GM19324 (cell line): ENCODE results near the gene SLC16A6.
"Not testable (repeated sequence)": the region's sequence is repeated elsewhere in the genome, so short reads cannot be mapped to it uniquely, and the experiment has no call there.

ENCODE experiments used
- ATAC-seq: cut with Tn5 transposase; IDR thresholded peaks from one replicate; pipeline ENCODE4 v1.9.1; 2021; ENCODE audit warnings: mild to moderate bottlenecking, moderate library complexity; ENCODE audit not compliant: unreplicated experiment, low FRiP score

Gene SLC16A6, protein sequence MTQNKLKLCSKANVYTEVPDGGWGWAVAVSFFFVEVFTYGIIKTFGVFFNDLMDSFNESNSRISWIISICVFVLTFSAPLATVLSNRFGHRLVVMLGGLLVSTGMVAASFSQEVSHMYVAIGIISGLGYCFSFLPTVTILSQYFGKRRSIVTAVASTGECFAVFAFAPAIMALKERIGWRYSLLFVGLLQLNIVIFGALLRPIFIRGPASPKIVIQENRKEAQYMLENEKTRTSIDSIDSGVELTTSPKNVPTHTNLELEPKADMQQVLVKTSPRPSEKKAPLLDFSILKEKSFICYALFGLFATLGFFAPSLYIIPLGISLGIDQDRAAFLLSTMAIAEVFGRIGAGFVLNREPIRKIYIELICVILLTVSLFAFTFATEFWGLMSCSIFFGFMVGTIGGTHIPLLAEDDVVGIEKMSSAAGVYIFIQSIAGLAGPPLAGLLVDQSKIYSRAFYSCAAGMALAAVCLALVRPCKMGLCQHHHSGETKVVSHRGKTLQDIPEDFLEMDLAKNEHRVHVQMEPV

DNA sequence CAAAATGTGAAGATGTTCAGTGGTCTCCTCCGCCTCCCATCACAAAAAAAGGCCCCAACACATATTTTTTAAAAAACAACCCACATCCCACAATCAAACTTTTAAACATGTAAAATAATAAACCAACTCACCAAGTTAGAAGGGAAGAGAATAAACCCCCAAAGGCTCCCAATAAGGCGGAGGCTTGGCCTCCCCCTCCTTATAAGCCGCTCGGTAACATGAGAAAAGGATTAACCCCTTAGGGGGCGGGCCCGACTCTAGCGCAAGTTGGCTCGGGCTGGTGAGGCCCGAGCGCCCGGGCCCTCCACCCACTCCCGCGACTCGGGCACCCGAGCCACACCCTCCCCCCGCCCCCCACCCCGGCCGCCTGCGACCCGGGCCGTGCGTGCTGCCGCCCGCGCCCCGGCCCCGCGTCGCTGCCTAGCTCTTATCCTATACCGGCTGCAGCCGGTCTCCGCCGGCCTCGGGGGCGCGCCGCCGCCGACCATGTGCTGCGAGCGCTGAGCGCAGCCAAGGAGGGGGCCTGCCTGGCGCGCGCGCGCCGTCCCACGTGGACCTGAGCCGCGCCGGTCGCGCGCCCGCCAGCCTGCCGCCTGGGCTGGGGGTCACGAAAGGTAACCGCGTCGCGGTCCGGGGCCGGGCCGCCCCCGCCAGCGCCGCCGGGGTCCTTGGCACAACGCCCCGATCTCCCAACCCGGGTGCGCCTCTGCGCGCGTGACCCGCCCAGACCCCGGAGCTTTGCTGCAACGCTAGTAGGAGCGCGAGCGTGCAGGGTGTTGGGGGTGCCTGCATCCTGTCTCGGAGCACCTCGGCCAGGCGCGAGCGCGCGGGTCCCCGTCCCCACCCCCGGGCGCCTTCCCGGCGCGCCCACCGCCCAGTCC lies at the start of gene SLC16A6, which contains the start of gene ARSG:
Gene SLC16A6, minus strand, starts transcription at position 173 of the 881 bp plus-strand sequence. CDS start 12,807 bp downstream, outside the sequence.
Gene ARSG, plus strand, starts transcription at position 541 of the 881 bp plus-strand sequence. CDS start 15,999 bp downstream, outside the sequence.
- ATAC-seq: peak; percentile 61

- no peak for ATAC-seq
These were observed 43.5 kb upstream of the SLC16A6 start for GRCh38 chr17:68334393-68334792.

- not testable (repeated sequence) for ATAC-seq
These were observed 41.0 kb upstream of the SLC16A6 start for GRCh38 chr17:68331932-68332331.

DNA sequence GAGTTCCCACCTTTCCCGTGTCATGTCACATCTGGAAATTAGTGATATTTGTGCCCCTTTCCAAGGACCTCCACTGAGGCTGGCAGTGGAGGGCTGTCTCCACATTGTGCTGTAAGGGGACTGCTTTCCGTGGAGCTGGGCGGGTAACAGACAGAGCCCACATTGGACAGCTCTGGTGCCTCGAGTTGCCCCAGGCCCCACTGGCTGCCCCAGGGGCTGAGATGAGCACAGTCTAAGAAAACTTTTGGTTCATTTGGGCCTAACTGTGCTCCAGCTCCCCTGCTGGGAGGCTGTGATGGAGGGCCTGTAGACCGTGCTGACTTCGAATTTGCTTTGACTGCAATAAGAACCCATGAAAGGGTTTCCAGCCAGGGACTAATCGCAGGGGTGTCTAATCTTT lies 38.4 kb upstream of the SLC16A6 start:
- no peak for ATAC-seq

DNA sequence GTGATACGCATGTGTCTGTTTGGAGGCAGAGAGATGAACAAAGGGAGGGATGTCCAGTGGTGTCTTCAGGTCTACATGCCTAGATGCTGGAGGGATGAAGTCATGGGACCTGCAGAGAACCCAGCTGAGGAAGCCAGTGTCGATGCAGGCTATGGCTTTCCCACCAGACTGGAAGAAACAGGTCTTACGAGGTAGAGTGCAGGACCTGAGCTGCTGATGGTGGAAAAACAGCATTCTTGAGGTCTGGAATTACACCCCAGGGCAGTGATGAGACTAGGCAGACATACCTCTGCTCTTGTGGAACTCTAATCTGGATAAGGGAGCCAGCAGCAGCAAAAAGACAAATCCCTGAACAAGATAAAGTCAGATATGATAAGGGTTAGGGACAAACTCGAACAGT lies 37.7 kb upstream of the SLC16A6 start:
- ATAC-seq: no peak

DNA sequence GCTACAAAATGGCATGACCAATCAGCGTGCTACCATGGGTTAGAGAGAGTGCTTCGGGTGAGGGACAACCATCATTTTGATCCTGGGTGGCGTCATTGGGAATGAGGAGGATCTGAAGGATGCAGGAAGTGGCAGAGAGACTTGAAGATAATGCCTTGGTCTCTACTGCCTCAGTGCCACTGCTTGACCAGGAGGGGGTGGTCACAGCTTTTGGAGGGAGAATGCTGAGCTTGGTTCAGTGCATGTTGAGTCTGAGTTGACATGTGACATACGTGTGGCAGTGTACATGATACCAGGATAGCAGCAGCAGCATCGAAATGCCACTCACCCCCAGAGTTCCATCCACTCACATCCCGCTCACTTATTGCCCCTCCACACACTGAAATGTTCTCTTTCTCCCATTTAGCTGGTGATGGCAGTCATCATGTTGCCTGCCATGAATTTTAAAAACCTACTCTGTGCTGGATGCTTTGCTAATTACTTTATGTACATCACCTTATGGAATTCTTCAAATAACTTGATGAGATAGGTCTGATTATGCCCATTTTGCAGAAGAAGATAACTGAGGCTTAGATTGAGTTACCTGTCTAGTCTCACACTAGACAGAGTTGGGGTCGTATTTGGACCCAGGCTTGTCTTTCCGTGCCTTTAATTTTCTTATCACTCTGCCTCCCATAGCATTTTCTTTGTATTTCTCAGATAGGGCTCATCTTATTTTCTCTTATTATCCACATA lies 37.1 kb upstream of the SLC16A6 start:
- no peak for ATAC-seq

- no peak for ATAC-seq
These were observed 35.8 kb upstream of the SLC16A6 start for GRCh38 chr17:68326681-68327080.

DNA sequence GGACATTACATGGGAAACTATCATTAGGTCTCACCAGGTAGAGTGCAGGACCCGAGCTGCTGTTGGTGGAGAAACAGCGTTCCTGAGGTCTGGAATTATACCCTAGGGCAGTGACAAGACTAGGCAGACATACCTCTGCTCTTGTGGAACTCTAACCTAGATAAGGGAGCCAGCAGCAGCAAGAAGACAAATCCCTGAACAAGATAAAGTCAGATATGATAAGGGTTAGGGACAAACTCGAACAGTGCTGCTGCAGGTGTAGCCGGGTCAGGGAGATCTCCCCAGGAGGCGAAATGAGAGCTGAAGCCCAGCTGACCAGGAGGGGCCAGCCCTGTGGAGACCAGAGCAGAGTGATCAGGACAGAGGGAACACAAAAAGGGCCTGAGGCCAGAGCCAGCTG lies 35.0 kb upstream of the SLC16A6 start:
- no peak for ATAC-seq

DNA sequence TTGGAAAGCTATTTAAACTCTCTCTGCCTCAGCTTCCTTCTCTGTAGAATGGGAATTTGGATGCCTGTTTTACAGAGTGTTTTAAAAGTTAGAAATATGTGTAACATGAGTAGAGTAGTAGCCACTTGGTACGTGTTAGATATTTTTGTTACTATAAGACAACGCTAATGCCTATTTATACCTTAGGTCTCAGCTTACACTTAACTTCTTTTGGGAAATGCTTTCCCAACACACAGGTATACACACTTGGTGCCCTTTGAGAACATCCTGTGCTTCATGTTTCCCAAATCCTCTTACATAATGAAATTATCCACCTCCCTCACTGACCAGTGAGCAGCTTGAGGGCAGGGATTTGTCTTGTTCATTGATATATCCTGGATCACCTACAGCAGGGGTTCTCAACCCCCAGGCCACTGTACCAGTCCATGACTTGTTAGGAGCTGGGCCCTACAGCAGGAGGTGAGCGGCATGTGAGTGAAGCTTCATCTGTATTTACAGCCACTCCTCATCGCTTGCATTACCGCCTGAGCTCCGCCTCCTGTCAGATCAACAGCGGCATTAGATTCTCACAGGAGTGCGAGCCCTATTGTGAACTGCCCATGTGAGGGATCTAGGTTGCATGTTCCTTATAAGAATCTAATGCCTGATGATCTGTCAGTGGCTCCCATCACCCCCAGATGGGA lies 33.9 kb upstream of the SLC16A6 start:
- ATAC-seq: no peak

- no peak for ATAC-seq
These were observed 33.2 kb upstream of the SLC16A6 start for GRCh38 chr17:68324114-68324513.

GRCh38 chr17:68322630-68323029 lies 31.7 kb upstream of the SLC16A6 start:
- ATAC-seq: no peak

GRCh38 chr17:68321556-68321954 lies 30.6 kb upstream of the SLC16A6 start:
- no peak for ATAC-seq

DNA sequence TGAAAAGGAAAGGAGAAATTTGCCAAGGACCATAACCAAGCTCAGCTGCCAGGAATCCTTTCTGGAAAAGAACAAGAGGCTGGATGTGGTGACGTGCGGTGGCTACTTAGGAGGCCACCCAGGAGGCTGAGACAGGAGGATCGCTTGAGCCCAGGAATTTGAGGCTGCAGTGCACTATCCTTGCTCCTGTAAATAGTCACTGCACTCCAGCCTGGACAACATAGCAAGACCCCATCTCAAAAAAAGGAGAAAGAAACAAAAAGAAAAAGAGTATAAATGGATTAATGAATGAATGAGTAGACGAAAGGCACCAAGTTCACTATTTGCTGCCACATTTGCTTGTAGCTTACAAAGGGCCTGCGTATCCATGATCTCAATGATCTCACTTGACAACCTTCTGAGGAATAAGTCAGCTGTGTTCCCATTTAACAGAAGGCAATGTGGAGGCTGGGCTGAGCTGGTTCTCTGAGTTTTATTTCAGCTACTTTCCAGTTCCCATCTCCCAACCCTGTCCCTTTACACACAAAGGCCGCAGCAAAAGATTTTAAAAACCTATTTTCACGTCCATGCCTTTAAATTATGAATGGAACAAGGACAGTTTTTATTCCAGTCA lies 30.1 kb upstream of the SLC16A6 start:
- ATAC-seq: no peak

- no peak for ATAC-seq
These were observed 29.5 kb upstream of the SLC16A6 start for GRCh38 chr17:68320311-68320865.

DNA sequence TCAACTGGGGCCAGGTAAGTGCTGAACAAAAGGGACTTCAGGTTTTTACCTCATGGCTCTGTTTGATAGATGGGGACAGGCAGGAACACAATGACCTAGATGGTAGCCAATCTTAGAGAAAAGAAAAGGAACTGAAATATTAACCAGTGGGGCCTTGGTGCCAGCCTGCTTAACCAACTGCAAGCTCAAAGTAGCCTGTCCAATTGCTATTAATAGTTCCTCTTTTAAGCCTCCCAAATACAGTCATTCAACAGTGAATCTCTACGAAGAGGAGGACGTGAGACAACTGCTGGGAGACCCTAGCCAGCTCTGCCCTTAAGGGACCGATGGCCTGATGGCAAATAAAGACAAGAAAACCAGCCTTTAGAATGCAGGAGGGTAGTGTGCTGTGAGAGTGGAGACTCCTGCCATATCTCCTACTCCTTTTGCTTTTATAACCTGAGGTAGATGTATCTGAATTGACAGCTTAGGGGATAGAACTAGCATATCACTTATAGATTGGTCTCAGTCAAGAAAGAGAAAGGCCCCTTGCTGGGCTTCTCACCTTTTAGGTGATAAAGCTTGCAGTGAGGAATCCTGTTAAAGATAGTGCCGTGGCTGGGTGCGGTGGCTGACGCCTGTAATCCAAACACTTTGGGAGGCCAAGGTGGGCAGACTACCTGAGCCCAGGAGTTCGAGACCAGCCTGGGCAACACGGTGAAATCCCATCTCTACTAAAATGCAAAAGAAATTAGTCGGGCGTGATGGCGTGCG lies 28.7 kb upstream of the SLC16A6 start:
- ATAC-seq: no peak

DNA sequence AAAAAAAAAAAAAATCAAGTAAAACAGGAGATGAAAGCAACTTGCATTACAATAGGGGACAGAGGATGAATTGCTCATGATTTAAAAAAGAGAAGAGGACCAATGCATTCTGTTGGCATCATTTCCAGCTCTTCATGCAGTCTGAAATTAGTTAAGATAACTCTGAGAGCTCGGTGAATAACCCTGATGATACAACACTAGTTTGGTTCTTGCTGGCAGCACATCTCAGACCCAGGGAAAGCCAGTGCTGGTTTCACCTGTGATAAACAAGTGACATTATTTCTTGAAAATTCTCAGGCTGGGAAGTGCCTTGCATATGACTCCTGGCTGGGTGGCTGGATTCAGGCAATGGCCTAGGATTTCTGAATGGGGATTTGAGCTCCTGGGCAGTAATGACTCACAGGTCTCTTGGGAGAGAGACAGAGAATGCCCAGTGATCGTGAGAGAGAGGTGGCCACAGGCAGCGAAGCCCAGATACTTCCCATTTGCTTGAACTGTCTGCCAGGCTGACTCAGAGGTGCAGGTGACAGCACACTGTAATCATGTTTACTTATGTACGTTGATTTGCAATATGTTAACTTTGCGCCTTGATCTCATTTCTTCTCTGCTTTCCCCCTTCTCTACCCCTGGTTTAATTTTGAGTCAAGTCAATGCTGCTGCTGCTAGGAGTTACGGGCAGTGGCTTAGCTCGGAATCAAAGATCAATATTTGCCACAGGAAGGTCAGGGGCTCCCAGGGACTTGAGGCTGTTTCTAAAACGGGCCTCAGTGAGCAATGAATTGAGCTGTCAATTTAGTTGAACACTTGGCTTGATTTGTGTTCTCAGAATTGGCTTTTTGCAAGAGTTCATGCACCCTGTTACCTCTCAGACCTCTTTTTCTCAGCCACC lies 27.4 kb upstream of the SLC16A6 start:
- ATAC-seq: no peak

GRCh38 chr17:68317458-68317857 lies 26.5 kb upstream of the SLC16A6 start:
- ATAC-seq: no peak
